SK-N-SH (cell line): ENCODE measurements around the gene ACOT12. TPM values are rescaled to one million over a fixed set of nuclear protein-coding genes. Genes with fewer than 3 reads are reported as not detected.

Source experiments
- CTCF ChIA-PET: fragments of 300-600, 350-600 bp; formaldehyde crosslinking; extraction: SDS; loops from one replicate; lab custom pipeline; 2021; lab: Yijun Ruan, JAX
- POLR2A ChIA-PET: fragments of 350-600 bp; sonication (Branson Sonifier 250); formaldehyde crosslinking; extraction: SDS; loops from one replicate; lab custom pipeline; 2020; ENCODE audit warnings: antibody characterized with exemption, inconsistent platforms; lab: Yijun Ruan, JAX
- DNase-seq: peaks from one replicate; pipeline ENCODE4 v3.0.0; 2012
- H2AFZ ChIP-seq: fragments of 200-600 bp; sonication (generic); 2 replicates; pipeline ENCODE4 v1.8.1; 2016; ENCODE audit warnings: antibody characterized with exemption, mild to moderate bottlenecking, low read depth
- H3F3A ChIP-seq: fragments of 200-600 bp; sonication (generic); replicated peaks from 2 replicates; pipeline ENCODE3; 2016; ENCODE audit warnings: antibody characterized with exemption, mild to moderate bottlenecking; ENCODE audit not compliant: insufficient read depth
- H3K27ac ChIP-seq, 2 experiments: fragments of 200-500 bp in 1 of 2; fragments of 200-600 bp in 1 of 2; sonication (Bioruptor generic) in 1 of 2; sonication (generic), shearing (Covaris generic) in 1 of 2; 2 replicates each; pipeline versions ENCODE4 v1.5.1 to v1.6.1; 2014 to 2016; ENCODE audit warnings: low read depth in 2 of 2, inconsistent platforms in 1 of 2, low read length in 1 of 2, mild to moderate bottlenecking in 1 of 2, mixed read lengths in 1 of 2
- H3K27me3 ChIP-seq: fragments of 200-600 bp; sonication (generic), shearing (Covaris generic); 2 replicates; pipeline ENCODE4 v1.6.1; 2016; ENCODE audit warnings: mixed run types; ENCODE audit not compliant: insufficient read depth
- H3K36me3 ChIP-seq, 2 experiments: fragments of 200-500 bp in 1 of 2; fragments of 200-600 bp in 1 of 2; sonication (Bioruptor generic) in 1 of 2; sonication (generic) in 1 of 2; replicated peaks in 1 of 2; 2 replicates each; pipeline versions ENCODE3 to v1.5.1; 2014 to 2016; ENCODE audit warnings: low read length in 1 of 2, mild to moderate bottlenecking in 1 of 2; ENCODE audit not compliant: insufficient read depth in 2 of 2, control insufficient read depth in 1 of 2
- H3K4me1 ChIP-seq, 2 experiments: fragments of 200-500 bp in 1 of 2; fragments of 200-600 bp in 1 of 2; sonication (Bioruptor generic) in 1 of 2; sonication (generic), shearing (Covaris generic) in 1 of 2; 2 replicates each; pipeline versions ENCODE4 v1.5.1 to v1.6.1; 2014 to 2016; ENCODE audit warnings: low read depth in 1 of 2, low read length in 1 of 2, mixed run types in 1 of 2; ENCODE audit not compliant: insufficient read depth in 2 of 2, control insufficient read depth in 1 of 2
- H3K4me2 ChIP-seq: fragments of 200-600 bp; sonication (generic), shearing (Covaris generic); 2 replicates; pipeline ENCODE4 v1.6.1; 2017; ENCODE audit warnings: mixed run types
- H3K4me3 ChIP-seq, 2 experiments: fragments of 200-500 bp in 1 of 2; fragments of 200-600 bp in 1 of 2; sonication (Bioruptor generic) in 1 of 2; sonication (generic), shearing (Covaris generic) in 1 of 2; 2 replicates each; pipeline versions ENCODE4 v1.5.1 to v1.8.1; 2014 to 2016; ENCODE audit warnings: low read depth in 2 of 2, inconsistent platforms in 1 of 2, low read length in 1 of 2, mild to moderate bottlenecking in 1 of 2, mixed read lengths in 1 of 2, moderate library complexity in 1 of 2
- H3K79me2 ChIP-seq: fragments of 200-600 bp; sonication (generic); 2 replicates; pipeline ENCODE4 v1.8.1; 2017; ENCODE audit warnings: mild to moderate bottlenecking; ENCODE audit not compliant: insufficient read depth
- H3K9ac ChIP-seq: fragments of 200-600 bp; sonication (generic); 2 replicates; pipeline ENCODE4 v1.6.1; 2017; ENCODE audit warnings: mixed run types
- H3K9me2 ChIP-seq: fragments of 200-600 bp; sonication (generic); 2 replicates; pipeline ENCODE4 v1.6.1; 2017; ENCODE audit warnings: mixed run types
- H3K9me3 ChIP-seq: fragments of 200-600 bp; sonication (generic); 2 replicates; pipeline ENCODE4 v1.6.1; 2017; ENCODE audit warnings: mixed run types, mild to moderate bottlenecking, moderate library complexity
- H4K20me1 ChIP-seq: fragments of 200-600 bp; sonication (generic); 2 replicates; pipeline ENCODE4 v1.6.1; 2017; ENCODE audit warnings: mild to moderate bottlenecking, mixed run types; ENCODE audit not compliant: insufficient read depth
- CHD2 ChIP-seq: fragments of 150-350 bp; IDR thresholded peaks from 2 replicates; pipeline ENCODE4 v1.6.1; 2018; ENCODE audit warnings: low read length; ENCODE audit not compliant: partially characterized antibody
- ELF1 ChIP-seq: IDR thresholded peaks from 2 replicates; pipeline ENCODE4 v1.4.0; 2012
- EZH2phosphoT487 ChIP-seq: fragments of 200-600 bp; sonication (generic); IDR thresholded peaks from 2 replicates; pipeline ENCODE4 v1.6.1; 2017; ENCODE audit warnings: low read depth, mixed run types, mild to moderate bottlenecking, antibody characterized with exemption, moderate library complexity, borderline replicate concordance
- POLR2AphosphoS5 ChIP-seq: IDR thresholded peaks from 2 replicates; pipeline ENCODE4 v1.6.1; 2012; ENCODE audit warnings: low read depth, low read length
- SIN3A ChIP-seq: IDR thresholded peaks from 2 replicates; pipeline ENCODE4 v1.6.1; 2012; ENCODE audit warnings: low read depth, mild to moderate bottlenecking, low read length, moderate library complexity, borderline replicate concordance
- YY1 ChIP-seq: IDR thresholded peaks from 2 replicates; pipeline ENCODE4 v1.4.0; 2012; ENCODE audit warnings: low read depth, mild to moderate bottlenecking
- whole genome bisulfite sequencing: methylation state at CpG from one replicate; pipeline ENCODE4 v1.1.6; 2017; ENCODE audit warnings: low lambda C conversion rate; 5-methylcytosine and 5-hydroxymethylcytosine counted together
- polyA plus RNA-seq, 3 experiments: library from polyadenylated mRNA; depleted of rRNA; stranded (reverse); fragments of >200 nt; gene quantifications; 2 replicates each; pipeline ENCODE4 v1.2.3, GENCODE V29; 2012
- TF ChIP-seq, protein P1 (sequence below): fragments of 200-600 bp; sonication (generic); IDR thresholded peaks from 2 replicates; pipeline ENCODE4 v1.6.1; 2017; ENCODE audit warnings: antibody characterized with exemption, mild to moderate bottlenecking, moderate library complexity
- TF ChIP-seq, protein P2 (sequence below): fragments of 150-350 bp; IDR thresholded peaks from 2 replicates; pipeline ENCODE4 v1.6.1; 2017; ENCODE audit warnings: antibody characterized with exemption, low read length, low read depth, borderline replicate concordance
- TF ChIP-seq, protein P3 (sequence below): IDR thresholded peaks from 2 replicates; pipeline ENCODE4; 2012

ACOT12 gene
- polyA plus RNA-seq, 1 of the 3 experiments (the other 2 are of a cell fraction): 0.07 TPM

DNA sequence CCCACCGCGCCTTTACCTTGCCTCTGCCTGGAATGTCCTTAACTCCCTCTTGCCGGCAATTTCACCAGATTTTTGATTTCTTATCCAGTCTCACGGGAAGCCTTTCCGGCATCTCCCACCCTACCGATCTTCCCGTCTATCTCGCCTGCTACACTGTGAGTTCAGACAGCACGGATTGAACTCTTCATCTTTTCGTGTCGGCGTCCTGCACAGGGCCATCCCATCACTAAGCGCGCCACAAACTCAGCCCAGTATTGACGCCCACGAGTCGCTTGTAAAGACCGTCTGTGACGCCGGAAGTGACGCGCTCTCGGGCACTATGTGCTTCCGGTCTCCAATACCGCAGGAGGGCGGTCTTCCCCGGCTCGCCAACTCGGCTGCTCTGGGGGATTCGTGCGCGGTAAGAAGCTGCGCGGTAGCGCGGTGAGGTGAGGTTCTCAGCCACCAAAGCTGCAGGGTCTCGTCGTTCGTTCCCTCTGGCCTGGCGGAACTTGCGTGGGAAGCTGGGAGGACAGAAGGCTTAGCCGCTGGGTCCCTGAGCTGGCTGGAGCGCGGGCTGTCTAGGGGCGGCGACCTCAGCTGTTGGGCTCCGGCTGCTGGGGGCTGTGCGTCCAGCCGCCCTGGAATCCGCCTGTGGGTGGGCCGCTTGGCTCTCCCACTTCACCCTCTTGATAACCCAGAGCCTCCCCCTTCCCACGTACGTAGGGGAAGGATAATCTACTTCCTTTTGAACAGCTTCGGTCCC, 92.5 kb downstream of the ACOT12 start, which contains the start of gene ZCCHC9 (continued):
- TF ChIP-seq, protein P1, sequence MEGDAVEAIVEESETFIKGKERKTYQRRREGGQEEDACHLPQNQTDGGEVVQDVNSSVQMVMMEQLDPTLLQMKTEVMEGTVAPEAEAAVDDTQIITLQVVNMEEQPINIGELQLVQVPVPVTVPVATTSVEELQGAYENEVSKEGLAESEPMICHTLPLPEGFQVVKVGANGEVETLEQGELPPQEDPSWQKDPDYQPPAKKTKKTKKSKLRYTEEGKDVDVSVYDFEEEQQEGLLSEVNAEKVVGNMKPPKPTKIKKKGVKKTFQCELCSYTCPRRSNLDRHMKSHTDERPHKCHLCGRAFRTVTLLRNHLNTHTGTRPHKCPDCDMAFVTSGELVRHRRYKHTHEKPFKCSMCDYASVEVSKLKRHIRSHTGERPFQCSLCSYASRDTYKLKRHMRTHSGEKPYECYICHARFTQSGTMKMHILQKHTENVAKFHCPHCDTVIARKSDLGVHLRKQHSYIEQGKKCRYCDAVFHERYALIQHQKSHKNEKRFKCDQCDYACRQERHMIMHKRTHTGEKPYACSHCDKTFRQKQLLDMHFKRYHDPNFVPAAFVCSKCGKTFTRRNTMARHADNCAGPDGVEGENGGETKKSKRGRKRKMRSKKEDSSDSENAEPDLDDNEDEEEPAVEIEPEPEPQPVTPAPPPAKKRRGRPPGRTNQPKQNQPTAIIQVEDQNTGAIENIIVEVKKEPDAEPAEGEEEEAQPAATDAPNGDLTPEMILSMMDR: peak; percentile 18; the same call in 1 of the 2 replicates
- TF ChIP-seq CHD2 (peak; percentile 47), YY1 (no peak), SIN3A (peak; percentile 47; the same call in 1 of the 2 replicates)
- TF ChIP-seq, protein P2, sequence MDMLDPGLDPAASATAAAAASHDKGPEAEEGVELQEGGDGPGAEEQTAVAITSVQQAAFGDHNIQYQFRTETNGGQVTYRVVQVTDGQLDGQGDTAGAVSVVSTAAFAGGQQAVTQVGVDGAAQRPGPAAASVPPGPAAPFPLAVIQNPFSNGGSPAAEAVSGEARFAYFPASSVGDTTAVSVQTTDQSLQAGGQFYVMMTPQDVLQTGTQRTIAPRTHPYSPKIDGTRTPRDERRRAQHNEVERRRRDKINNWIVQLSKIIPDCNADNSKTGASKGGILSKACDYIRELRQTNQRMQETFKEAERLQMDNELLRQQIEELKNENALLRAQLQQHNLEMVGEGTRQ: 0 out of 2 replicates have a peak, but pooled peaks have one; percentile 9

DNA sequence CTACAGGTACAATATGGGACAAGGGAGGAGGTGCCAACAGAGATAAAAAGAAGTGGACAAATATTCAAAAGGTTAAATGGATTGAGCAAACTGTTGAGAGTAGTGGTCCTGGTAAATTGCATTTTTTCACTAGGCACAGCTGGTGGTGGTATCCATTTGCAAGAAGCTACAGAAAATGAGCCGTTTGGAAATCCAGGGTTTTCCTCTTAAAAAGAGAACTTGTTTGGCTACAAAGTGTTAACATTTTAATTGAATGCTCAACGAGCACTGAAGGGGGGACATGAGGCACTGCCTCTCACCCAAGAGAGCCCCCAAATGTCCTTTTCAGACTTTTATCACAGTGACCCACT, 93.0 kb downstream of the ACOT12 start:
- peak overlapping the region; percentile 76 to 98 for H3K4me3 ChIP-seq
- H3K4me2 ChIP-seq: peak overlapping the region; percentile 83
- H3K36me3 ChIP-seq: peaks cover 9 to 12% of the 10 kb centered on the region in 2 experiments
- H3K27me3 ChIP-seq: no peaks in the 10 kb centered on the region
- H3K4me1 ChIP-seq: peaks cover 15 to 17% of the 10 kb centered on the region in 2 experiments; a peak in 3 of 4 replicates
- peaks cover 71% of the 10 kb centered on the region for H3K79me2 ChIP-seq
- ChIA-PET CTCF (interaction anchor here (1.0 to 2.4 kb wide), 6 partner anchors 9 to 616 kb away, joined by 3 to 10 read pairs (median 6); no protein-coding TSS in a partner anchor), POLR2A (no interaction called here)
- DNase-seq: peak; percentile 7
- 2% methylated on average over 2 of the region's 2 CpGs for WGBS
- H3K9ac ChIP-seq: peak overlapping the region; percentile 83
- H4K20me1 ChIP-seq: no peaks in the 10 kb centered on the region
- no peak for TF ChIP-seq SIN3A
- TF ChIP-seq, protein P3, sequence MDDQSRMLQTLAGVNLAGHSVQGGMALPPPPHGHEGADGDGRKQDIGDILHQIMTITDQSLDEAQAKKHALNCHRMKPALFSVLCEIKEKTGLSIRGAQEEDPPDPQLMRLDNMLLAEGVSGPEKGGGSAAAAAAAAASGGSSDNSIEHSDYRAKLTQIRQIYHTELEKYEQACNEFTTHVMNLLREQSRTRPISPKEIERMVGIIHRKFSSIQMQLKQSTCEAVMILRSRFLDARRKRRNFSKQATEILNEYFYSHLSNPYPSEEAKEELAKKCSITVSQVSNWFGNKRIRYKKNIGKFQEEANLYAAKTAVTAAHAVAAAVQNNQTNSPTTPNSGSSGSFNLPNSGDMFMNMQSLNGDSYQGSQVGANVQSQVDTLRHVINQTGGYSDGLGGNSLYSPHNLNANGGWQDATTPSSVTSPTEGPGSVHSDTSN: no peak
- TF ChIP-seq EZH2phosphoT487: no peak
- TF ChIP-seq YY1: no peak
- TF ChIP-seq POLR2AphosphoS5: no peak
- TF ChIP-seq ELF1: no peak
- no peaks in the 10 kb centered on the region for H3K9me2 ChIP-seq
- peak overlapping the region; percentile 77 for H2AFZ ChIP-seq
- peaks cover 6% of the 10 kb centered on the region for H3F3A ChIP-seq
- no peaks in the 10 kb centered on the region for H3K9me3 ChIP-seq
- peak overlapping the region; percentile 84 to 86 for H3K27ac ChIP-seq
